GM21619 (cell line): ENCODE results near the gene ALKAL2.

Experiments
- ATAC-seq: cut with Tn5 transposase; IDR thresholded peaks from one replicate; pipeline ENCODE4 v1.9.1; 2021; ENCODE audit not compliant: unreplicated experiment

ALKAL2 gene

GRCh38 chr2:248724-249123, 39.2 kb downstream of the ALKAL2 start:
- no peak for ATAC-seq

DNA sequence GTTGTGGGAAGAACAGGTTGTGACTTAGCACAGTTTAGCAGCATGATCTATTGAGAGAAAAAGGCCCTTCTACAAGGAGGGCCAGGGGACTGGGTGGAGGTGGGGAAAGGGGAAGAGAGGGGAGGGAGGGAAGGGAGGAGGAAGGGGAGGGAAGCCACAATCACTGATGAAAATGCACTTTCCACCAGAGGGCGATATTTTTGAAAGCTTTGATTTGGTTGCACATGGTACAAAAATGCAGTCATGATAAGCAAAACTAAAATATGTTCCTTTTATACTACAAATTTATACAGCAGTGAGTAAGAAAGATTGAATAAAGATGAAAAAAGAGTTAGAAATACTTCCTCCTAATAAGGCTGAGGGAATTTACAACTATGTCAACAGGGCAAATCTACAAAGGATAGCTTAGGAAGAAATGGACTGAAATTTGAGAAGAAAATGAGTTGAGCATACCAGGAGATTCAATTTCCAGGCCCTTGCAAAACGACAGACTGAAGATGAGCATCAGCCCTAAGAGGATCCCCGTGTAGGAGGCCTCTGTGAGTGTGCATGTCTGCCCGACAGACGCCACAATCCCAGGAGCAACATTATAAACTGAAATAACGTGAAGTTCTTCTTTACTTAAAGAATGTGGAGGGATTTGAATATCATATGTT, 41.3 kb downstream of the ALKAL2 start:
- ATAC-seq: peak; percentile 51

GRCh38 chr2:244547-244946, 43.3 kb downstream of the ALKAL2 start:
- no peak for ATAC-seq

GRCh38 chr2:238869-239268, 49.0 kb downstream of the ALKAL2 start:
- ATAC-seq: no peak

GRCh38 chr2:238431-238830, 49.5 kb downstream of the ALKAL2 start:
- no peak for ATAC-seq

DNA sequence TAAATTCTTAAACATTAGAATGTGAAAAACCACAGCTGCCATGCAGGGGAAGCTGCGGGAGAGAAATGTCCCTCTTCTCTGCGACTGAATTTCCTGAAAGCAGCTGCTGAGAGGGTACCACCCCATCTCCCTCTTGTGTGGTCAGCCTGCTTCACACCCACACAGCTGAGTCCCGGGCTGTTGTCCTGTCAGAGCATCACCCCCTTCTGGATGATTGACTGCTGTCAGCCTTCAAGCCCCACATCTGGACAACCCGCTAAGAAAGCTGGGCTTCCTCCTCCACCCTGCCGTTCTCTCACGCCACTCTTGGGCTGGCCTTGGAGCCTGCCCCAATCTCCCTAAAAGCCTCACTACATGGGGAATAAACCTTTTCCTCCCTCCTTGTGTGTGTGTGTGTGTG, 50.0 kb downstream of the ALKAL2 start:
- ATAC-seq: no peak

- no peak for ATAC-seq
Measured at GRCh38 chr2:236993-237539, 50.8 kb downstream of the ALKAL2 start.

- ATAC-seq: no peak
Measured at GRCh38 chr2:234421-234820, 53.5 kb downstream of the ALKAL2 start.

DNA sequence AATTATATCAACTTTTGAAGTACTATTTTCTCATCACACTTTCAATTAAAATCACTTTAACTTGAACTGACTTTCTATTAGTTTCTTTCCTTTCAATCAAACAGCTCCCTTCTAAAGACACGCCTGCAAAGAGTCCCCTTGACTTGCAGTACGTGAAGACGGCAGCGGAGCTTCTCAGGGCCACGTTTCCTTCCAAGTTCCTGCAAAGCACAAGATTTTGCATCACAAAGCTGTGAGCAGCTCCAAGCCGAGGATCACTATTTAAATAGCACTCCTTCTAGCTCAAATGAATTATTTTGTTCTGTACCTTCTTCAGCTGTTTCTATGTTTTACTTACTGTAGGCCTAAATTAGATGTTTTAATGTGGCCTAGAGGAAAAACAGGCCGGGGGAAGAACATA, 54.9 kb downstream of the ALKAL2 start:
- ATAC-seq: no peak

DNA sequence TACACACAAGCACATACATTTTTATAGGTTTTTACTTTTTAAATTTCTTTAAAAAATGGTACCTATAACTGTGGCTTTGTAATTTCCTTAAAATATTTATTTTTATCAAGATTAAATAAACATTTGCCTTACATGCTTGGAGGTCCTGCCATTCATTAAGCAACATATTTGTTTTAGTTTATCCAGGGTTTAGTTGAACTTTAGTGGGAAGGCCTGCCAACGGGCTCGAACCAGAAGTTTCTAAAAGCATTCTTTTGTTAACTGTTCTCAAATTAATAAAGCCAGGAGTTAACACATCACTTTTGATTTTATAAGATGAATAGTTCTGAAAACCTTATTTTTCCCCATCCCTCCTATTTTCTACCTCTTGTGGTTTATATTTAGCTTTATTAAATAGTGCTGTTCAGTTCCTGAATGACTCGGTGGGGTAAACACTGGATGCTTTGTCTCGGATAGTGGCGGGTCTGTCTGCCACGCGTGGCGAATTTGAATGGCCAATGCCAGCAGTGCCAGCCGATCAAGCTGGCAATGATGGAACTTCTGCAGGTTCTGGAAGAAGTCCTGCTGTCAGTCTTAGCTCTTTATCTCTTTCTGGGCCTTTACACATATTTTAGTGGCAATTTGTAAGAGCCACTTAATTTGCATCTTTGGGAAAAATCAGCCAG, 56.2 kb downstream of the ALKAL2 start:
- no peak for ATAC-seq
